Stimulated activated CD8-positive, alpha-beta memory T cell treated with anti-CD3 and anti-CD28 coated beads, Interleukin-15, amount 100 ng/mL, for 1 hour (primary cell): ENCODE results near the gene SAMD1.

Source experiments
- DNase-seq: peaks from one replicate; pipeline ENCODE4 v3.0.0-alpha.2; 2020; ENCODE audit warnings: low read depth

SAMD1 gene

DNA sequence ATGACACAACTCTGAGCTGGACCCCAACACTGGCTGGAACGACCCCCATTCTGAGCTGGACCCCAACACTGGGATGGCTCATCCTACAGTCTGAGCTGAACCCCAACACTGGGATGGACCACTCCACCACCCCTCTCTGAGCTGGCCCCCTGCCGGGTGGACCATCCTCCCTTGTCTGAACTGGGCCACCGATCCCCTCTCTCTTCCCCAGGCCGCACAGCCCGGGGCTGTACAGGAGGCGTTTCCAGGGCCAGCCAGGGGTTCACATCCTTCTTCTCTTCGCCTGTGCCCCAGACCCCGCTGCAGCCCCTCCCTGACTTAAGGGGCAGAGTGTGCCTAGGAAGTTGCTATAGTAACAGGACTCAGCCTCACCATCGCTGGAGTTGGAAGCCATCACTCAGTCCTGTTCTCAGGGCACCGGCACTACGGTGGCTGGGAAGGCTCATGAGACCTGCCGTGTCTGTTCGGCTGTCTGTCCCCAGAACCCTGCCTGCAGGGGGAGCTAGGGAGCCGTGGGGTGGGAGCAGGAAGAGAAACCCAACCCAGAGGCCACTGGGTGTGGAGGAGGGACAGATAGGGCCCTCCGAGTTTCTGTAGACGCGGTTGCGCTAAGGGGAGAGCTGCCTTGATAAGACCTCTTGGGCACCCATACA is 23.3 kb upstream of the SAMD1 start:
- DNase-seq: no peak

DNA sequence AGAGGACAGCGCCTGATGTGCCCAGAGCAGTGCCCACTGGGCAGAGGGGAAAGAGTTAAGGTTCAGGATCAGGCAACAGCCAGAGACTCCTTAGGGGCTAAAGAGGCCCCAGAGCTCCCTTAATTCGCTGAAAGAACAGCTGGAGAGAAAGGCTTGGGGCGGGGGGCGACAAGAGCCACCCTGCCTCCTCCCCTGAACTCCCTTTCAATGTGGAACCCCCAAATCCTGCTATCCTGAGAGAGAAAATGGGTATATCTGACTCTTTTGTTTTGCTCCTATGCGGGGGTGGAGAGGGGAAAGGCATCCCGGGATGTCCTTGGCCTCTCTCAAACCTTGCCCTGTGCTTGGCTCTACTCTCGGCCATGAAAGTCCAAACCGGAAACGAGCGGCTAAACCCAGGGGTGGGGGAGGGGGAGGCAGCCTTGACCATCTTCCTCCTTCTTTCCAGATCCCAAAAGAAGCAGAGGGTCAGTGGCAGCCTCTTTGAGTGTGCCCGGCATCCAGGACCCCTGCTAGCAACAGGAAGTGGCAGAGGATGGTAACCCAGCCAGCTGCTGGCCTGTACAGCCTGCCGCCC is 22.3 kb upstream of the SAMD1 start:
- no peak for DNase-seq

DNA sequence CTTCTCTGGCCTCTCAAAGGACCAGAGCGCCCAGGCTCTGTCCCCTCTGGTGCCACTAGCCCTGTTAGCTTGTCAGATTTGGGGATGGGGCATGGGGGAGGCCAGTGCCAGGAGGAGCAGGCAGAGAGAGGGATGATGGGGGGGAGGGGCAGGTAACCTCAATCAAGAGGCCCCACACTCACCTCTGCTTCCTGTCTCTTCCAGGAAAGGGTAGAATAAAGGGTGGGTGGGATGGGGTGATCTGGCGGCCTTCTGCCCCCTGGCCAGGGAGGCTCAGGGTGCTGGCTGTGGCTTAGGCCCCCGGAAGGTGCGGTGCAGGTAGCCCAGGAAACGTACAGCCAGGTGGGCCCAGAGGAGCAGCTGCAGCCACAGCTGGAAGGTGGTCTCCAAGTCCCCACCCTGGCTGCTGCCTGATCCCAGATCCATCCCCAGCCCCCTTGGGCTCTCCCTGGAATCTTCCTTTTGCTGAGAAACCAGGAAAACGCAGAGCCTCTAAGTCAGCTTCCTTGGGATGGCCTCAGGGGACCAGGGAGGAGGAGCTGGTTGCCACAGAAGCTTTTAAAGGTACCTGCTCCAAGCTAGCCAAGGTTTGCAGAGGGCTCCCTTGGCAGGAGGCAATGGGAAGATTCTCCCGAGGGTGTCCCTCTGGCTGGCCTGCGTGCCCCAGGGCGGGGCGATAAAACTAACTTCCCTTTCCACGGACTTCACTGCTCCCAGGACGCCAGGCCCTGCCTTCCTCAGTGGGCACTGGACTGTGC is 21.7 kb upstream of the SAMD1 start:
- DNase-seq: no peak

DNA sequence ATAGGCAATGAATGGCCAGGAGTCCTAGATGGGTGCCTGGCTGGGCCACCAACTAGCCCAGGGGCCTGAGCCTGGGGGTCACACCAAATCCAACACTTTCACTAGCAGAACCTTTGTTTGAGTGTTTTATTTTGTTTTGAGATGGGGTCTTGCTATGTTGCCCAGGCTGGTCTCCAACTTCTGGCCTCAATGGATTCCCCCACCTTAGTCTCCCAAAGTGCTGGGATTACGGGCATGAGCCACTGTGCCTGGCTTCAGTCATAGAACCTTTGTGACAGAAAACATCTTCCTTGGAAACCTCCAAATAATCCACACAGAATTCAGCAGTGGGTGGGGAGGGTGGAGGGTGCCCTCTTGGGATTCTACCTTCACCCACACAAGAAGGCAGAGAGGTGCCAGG is 20.9 kb upstream of the SAMD1 start:
- no peak for DNase-seq

DNA sequence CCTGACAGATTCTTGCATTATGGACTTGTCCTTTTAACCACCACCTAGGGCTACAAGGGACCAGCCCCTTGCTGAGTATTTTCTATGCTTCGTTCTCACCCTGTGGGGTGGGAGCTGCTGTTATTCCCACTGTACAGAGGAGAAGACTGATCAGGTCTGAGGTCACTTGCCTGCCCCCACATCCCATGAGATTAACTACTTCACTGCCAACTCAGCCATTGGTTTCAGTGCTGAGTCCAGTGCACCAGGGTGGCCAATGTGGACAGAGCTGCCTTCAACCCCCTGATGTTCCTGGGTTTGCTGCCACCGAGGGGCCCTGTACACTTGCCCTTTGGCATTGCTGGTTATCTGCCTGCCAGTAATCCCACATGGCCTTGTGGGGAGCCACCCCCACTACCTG is 20.1 kb upstream of the SAMD1 start:
- DNase-seq: no peak

DNA sequence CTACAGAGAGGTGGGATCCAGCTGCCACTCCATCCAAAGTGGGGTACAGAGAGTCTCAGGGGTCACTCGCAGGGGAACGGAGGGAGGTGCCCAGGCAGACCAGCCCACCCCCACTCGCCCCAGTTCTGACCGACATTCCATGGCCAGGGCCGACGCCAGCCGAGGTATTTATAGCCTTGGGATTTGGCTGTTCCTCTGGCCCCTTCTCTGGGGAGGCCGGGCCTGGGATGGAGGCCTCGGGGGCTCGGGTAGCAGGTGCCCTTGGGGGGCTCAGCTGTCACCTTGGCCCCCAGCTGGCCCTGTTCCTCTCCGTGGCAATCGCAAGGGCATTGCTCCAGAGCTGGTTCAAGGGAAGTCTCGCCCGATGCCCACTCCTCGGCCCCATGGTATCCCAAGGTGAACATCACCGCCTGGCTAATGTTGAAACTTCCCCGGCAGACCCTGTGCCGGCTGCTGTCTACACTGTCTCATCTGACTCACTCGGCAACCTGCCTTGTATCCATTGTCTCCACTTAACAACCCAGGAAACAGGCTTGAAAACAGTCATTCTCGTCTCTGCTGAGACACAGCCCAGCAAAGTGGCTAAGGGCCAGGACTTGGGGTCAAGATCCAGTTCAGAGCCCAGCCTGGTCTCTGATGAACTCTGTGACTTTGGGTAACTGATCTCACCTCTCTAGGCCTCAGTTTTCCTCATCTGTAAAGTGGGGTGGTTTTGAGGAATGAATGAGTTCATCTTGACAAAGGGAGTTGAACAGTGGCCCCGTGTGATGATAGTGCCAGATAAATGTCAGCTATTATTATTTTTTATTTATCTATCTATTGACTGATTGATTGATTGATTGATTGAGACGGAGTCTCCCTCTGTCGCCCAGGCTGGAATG is 17.3 kb upstream of the SAMD1 start:
- DNase-seq: no peak

DNA sequence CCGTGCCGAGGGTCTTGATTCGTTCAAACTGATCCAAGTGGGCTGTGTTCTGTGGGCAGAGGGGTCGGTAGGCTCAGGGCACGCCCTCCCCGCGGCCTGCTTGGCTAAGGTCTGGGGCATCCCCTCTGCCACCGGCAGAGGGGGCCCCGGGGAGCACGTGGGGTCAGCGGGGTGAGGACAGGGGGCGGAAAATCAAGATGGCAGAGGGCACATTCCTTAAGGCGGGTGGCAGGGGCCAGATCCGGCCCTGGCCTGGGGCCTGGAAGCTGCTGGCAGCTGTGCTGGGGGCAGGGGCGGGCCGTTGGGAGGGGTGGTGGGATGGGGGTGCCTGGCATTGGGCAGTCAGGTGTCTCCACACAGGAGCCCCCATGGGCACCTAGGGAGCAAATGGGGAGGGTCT is 16.3 kb upstream of the SAMD1 start:
- no peak for DNase-seq

DNA sequence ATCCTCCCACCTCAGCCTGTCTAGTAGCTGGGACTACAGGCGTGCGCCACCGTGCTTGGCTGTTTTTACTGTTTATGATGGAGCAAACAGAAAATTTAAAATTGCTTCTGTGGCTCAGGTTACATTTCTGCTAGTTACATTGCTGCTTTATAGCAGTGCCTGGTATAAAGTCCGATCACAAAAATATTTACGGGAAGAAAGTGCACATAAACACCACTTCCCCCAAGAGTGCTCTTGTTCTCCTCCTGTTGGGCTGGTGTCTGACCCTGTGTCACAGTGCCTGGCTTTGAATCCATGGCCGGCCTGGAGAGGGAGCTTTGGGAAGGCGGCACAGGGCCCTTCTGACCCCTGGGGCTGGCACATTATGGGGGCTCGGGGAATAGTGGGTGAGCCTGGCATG is 15.1 kb upstream of the SAMD1 start:
- no peak for DNase-seq

DNA sequence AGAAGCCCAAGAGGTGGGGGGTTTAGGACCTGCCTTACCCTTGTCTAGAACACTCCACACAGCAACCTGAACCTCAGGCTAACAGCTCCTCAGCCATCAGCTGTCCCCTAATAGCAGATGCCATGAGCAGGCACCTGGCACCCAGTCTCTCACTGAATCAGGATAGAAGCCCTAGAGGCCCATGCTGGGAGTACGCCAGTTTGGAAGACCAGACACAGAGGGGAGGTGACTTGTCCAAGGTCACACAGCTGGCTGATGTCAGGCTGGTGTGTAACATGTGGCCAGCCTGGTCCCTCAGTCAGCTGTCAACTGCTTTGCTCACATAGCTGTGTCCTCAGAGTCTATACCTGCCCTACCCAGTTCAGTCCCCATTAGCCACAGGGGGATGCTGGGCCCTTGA is 12.8 kb upstream of the SAMD1 start:
- no peak for DNase-seq

DNA sequence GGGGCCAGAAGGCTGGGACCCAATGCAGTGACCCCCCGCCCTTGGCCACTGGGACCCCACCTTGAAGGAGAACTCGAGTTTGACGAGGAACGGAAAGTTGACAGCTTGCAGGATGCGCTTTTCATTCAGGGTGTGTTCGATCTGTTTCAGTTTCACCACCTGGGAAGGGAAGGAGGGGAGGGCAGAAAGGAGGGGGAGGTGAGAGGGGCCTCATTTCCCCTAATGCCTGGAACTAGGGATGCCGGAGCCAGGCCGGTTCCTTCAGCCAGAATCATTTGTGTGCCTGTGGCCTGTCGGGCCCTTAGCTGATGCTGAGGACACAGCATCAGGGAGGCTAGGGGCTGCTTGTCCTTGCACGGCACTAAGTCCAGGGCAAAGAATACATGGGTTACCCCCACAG is 12.2 kb upstream of the SAMD1 start:
- DNase-seq: no peak

DNA sequence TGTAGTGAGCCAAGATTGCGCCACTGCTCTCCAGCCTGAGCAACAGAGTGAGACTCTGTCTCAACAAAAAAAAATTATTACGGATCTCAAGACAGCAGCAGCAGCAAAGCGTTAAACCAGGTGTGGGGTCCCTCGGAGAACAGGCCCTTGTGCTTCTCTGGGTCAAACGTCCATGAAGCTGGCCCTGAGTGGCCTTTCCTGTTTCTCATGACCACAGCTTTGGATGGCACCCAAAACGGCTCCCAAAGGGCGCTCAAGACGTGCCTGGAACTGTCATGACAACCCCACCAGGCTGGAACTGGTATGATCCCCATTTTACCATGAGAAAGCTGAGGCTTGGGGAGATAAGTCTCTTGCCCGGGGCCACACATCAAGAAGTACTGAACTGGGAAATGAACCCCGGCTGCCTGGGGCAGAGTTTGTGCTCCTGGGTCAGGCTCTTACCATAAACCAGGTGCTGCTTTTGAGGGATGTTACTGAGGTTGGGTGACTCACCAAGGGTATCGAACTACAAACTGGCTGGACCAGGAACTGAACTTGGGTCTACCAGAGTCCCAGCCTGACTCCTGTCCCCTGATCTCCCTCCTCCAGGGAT is 11.6 kb upstream of the SAMD1 start:
- DNase-seq: no peak

DNA sequence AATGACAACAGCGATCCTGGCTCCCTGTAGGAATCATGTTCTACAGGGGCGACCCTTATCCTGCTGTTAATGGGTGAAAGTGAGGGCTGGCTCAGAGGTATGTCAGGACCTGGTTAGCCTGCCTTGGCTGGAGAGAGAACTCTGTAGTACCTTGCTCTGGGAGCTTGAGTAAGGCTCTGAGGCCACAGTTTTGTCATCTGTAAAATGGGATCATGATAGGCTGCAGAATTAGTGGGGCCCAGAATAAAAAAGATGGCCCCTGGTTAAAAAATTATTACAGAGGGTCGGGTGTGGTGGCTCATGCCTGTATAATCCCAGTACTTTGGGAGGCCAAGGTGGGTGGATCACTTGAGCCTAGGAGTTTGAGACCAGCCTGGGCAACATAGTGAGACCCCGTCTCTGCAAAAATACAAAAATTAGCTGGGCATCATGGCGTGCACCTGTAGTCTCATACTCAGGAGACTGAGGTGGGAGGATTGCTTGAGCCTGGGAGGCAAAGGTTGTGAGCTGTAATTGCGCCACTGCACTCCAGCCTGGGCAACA is 10.5 kb upstream of the SAMD1 start:
- no peak for DNase-seq

DNA sequence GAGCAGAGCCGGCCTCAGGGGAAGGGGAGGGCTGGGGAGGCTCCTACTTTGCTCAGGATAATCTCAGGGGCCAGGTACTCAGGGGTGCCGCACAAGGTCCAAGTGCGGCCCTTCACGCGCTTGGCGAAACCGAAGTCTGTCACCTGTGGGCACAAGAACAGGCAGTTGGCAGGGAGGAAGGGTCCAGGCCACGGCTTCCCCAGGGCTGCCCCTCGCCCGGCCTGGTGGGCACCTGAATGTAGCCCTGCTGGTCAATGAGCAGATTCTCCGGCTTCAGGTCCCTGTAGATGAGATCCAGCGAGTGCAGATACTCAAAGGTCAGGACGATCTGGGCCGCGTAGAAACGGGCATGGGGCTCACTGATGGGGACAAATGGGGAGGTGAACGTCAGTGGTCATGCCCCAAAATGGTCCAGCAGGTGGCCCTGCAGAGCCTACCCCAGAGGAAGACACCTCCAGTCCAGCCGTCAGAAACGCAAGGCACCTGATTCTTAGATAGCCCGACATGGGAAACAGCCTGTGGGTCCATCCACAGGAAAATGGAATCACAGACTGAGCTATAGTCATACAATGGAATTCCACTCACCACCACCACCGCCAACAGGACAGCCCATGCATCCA is 7.1 kb upstream of the SAMD1 start:
- DNase-seq: no peak

DNA sequence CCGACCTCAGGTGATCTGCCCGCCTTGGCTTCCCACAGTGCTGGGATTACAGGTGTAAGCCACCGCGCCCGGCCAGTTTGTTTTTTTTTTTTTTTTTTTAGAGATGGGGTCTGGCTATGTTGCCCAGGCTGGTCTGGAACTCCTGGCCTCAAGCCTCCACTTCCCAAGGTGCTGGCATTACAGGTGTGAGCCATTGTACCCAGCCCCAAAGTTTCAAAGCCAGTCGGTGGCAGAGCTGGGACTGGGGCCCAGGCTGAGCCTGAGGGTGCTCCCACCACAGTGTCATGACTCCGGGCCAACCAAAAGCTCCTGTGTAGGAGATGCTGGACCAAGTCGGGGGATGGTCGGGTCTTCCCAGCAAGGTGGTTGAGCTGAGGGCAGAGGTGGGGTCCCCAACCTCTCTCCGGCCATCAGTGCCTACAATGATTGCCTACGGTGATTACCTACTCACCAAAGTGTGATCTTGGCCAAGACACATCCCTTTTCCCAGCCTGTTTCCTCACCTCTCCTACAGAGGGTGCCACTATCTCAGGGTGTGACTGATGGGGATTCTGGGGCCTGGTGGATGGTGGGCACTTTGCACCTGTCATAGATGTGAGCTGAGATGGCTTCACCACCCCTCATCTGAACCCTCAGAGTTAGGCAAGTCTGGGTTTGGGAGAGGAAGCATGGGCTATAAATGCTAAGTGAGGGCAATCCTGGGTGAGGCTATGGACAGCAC is 5.9 kb upstream of the SAMD1 start:
- no peak for DNase-seq

DNA sequence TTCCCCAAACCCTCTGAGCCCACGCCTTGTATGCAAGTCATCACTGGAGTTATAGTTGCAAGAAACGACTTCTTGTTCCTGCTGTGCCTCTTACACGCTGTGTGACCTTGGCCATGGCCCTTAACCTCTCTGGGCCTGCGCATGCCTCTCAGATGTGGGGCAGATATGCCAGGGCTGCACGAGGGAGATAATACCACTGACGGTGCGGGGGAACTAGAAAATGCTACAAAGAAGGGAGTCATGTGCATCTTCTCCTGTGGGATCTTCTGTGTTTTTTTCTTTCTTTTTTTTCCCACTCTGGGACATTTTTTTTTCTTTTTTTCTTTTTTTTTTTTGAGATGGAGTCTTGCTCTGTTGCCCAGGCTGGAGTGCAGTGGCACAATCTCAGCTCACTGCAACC is 4.3 kb upstream of the SAMD1 start:
- no peak for DNase-seq

DNA sequence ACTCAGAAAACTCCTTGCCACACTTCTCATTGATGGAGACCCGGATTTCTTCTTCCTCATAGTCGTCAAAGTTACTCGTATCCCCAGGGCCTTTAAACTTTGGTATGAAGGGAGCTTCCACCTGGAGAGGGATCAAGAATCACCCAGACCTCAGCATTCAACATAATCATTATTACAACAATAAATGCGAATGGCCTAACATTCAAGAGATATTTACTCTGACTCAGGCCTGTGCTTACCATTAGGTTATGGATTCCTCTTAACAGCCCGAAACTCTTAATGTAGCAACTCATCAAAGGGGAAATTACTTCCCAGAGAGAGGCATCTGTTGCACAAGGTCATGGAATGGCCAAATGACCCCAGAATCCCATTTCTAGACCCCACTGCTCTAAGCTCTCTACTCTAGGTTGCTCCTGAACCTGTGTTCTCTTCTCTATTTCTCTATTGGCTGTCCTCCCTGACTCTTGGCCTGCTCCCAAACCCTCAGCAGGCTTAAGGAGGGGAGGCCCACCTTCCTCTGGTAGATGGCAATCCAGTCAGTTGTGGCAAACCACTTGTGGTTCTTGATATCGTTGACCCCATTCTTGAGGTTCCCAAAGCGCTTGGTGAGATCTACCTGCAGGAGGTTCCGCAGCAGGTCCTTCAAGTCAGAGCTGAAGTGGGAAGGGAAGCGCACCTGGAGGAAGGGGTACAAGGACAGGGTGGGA is 2.7 kb upstream of the SAMD1 start:
- DNase-seq: no peak

DNA sequence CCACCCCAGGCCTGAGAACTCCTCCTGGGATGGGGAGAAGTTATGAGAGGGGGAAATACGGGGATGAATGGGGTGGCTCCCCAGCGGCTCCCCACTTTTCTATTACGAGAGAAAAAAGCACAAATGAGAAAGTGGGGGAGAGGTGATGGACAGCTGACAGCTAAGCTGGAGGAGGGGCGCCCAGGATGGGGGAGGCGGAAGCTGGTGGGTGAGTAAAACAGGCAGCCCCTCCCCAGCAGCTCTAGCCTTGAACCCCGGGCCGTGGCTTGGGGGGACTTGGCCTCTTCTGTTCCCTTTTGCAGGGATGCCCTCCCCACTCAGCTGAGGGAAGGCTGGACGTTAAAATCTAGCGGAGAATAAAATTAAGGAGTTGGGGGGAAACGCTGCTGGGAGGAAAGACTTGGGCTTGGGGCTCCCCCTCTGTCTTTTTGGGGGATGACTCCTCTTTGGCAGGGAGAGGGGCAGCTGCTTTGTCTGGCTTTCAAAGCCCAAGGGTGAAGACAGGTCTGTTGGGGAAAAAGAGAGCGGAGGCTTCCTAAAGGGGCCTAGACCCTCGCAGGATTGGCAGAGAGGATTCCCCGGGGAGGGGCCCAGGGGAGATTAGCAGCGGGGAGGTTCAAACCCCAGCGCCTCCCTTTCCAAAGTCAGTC is 1.4 kb upstream of the SAMD1 start:
- no peak for DNase-seq

DNA sequence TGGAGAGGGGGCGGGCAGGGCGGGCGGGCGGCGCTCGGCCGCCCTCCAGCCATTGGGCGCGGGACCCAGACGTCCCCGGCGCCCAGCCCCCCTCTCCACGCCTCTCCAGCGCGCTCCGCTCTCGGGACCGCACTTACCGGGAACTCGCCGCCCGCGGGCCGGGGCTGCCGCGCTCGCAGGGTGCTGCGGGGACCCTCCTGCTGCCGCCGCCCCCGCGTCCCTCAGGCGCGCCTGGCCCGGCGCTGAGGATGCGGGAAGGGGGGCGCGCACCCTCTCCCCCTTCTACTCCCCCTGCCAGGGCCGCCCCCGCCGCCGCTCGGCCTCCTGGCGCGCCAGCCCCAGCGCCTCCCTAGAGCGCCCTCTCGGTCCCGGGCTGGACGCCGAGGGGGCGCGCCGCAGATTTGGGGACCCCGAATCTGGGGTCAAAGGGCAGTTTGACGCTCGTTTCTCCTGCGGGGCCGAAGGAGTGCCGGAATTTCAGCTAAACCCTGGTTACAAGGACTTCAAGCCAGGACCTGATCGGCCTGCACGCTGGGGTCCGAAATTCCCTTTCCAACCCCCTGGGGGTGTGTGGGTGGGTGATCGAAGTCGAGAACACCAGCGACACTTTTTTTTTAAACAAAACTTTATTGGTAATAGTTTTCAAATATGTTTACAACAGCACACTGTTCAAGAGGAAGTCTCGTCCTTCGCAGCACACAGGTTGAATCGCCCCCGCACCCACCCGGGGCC is 696 bp upstream of the SAMD1 start:
- no peak for DNase-seq
